ENCODE results near the gene SHISA5. TPM values are rescaled to one million over a fixed set of nuclear protein-coding genes. Genes with fewer than 3 reads are reported as not detected.

The SHISA5 gene
- total RNA-seq, 1 donor from 2014 or later = 35.2 TPM

DNA sequence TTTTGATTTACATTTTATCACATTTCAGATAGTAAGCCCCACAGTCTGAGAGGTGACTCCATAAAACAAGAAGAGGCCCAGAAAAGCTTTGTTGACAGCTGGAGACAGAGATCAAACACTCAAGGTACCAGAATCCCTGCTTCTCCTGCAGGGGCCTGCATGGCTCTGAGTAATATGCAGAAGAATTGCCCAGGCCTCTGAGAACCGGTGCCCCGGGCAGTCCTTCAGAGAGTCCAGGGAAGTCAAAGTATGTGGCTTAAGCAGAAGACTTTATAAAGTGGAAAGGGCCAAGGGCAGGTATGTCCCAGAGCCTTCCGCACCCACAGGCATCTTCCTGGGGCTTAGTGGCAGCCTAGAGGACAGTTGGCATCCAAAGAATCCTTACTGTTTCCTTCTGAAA, 44.6 kb downstream of the SHISA5 start:
- DNase-seq = no peak

DNA sequence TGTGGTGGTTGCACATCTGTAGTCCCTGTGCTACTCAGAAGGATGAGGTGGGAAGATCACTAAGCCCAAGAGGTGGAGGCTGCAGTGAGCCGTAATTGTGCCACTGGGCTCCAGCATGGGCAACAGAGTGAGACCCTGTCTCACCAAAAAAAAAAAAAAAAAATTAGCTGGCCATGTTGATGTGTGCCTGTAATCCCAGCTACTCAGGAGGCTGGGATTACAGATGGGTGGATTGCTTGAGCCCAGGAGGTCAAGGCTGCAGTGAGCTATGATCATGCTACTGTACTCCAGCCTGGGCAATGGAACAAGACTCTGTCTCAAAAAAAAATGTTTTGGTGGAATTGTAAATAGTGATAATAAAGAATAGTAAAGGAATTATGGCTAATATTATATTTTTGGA, 47.5 kb downstream of the SHISA5 start:
- DNase-seq = no peak

DNA sequence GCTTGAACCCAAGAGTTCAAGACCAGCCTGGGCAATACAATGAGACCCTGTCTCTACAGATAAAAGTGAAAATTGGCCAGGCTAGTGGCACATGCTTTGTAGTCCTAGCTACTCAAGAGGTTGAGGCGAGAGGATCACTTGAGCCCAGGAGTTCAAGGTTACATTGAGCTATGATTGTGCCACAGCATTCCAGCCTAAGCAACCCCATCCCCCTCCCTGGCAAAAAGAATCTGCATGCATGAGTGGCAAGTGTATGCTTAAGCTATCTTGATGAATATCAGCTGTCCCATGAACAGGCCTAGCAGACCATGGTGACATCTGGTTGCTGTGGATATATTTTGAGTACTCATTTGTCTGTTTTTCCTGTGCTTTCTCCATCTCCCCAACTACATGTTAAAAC, 52.7 kb downstream of the SHISA5 start:
- DNase-seq = no peak

DNA sequence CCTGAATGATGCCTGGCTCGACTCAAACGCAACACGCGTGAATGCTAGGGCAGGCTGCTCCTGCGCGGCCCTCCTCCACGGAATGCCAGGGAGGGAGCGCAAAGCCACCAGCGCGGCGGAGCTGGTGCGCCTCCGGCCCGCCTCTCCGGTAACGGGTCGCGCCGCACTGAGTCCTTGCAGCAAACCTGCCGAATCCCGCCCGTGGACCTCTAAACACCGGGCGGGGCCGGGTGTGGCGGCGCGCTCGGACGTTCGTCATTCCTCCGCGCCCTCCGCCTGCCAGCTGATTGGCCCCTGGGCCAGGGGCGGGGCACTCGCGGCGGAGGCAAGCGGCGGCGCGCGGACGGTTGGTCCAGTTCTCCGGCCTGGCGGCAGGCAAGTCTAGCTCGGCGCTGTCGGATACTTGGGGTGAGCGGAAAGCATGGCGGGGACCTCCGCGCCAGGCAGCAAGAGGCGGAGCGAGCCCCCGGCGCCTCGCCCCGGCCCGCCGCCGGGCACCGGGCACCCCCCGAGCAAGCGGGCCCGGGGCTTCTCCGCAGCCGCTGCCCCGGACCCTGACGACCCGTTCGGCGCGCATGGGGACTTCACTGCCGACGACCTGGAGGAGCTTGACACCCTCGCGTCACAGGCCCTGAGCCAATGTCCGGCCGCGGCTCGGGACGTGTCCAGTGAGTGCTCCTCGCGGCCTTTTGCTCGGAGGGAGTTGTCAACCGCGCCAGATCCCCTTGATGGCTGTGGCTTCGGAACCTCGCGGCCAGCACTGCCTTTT, 57.4 kb downstream of the SHISA5 start, which contains the start of gene ATRIP:
TSS of gene ATRIP (plus strand) at position 313 of the 769 bp plus-strand sequence. CDS start at position 422, 109 bp downstream.
- DNase-seq = peak; percentile 53

DNA sequence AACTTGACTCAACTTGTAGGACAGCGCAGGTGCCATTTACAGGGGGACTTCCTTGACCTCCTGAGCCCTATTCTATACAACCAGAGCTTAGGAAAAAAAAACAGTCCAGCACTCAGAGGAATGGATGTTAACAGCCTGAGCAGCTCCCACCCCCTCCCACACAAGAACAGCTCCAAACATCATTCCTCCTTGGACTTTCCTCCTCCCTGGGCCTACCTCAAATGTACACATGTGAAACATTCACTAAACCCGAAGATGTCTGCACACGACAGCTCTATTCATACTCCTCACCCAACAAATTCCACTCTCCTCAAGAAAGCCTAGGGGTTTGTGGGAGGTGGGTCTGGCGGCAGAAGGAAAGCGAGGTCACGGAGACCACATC, 57.9 kb downstream of the SHISA5 start:
- no peak for DNase-seq

DNA sequence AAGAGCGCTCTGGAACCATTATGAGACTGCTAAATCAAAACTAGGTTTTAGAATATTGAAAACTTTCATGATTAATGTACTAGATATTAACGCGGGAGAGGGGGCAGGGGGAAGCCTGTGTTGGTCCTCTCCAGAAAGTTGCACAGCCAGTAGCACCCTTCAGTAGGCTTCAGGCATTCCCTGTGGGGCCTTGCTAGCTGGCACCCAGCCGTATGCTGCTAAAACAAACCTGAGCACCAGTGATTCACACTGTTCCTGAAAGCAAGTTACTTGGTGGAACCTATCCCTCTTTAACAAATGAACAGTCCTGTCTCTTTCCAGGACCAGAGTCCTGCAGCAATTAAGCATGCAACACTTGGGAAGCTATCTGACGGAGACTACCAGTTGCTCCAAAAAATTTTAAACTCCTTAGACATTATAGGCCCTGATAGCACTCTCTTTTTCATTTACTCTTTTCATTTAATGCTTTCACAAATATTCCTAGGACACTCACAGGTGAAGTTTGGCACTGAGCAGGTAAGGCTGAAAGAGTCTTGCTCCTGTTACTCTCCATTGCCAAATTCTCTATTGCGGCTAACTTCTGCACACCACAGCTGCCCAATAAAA, 58.6 kb downstream of the SHISA5 start:
- no peak for DNase-seq

DNA sequence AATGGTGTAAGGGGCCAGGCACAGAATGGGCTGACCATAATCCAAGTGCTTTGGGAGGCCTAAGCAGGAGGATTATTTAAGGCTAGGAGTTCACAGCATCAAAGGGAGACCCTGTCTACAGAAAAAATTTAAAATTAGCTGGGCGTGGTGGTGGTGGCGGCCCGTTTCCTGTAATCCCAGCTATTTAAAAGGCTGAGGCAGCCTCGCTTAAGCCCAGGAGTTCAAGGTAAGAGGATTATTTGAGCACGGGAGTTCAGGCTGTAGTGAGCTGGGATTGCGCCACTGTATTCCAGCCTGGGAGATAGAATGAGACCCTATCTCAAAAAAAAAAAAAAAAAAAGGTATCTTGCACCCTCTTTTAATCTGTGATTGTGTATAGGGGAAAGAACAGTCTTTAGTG, 62.0 kb downstream of the SHISA5 start:
- no peak for DNase-seq

DNA sequence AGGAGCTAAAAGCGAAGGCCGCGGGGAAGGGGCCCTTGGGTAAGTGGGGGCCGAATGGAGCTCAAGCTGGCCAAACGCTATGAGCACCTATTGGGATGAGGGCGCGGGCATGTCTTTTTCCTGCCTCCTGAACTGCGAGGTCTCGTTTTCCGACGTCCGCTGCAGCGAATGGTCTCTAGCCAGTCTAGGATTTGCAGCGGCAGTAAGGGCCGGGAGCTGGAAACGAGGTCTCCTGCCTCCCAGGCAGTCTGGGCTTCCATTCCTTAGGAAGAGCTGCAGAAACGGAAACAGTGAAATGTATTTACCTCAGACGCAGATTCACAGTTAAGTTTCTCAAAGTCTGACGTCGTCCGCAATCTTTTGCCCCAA, 63.4 kb downstream of the SHISA5 start:
- no peak for DNase-seq

DNA sequence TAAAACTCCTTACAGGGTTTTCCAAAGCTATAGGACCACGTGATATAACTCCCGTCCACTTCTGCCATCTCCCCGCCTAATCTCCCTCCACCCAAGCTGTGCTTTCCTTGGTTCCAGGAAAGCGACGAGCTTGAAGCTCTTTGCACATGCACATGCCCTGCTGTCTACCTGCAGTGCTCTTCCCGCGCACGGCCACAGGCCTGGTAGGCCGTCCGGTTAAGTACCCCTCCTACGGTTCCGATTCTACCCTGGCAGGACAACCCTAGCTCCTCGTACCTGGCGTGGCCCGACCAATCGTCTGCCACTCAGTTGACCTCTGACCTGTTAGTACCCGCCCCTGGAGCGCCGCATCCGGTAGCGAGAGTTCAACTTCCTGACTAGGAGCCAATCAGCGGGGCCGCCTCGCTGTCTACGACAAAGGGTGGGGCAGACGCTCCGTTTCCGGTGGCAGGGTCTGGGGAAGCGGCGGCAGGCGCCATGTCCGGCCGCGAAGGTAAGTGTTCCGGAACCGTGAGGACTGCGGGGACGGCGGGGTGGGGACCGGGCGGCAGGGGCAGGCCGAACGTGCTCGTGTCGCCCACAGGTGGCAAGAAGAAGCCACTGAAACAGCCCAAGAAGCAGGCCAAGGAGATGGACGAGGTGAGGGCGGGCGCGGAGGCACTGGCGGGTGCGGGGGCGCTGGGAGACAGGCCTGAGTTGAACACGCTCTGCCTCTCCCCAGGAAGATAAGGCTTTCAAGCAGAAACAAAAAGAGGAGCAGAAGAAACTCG, 64.0 kb downstream of the SHISA5 start, which contains the start of the genes CCDC51 and TMA7:
TSS of gene CCDC51 (minus strand) at position 300 of the 770 bp plus-strand sequence. CDS start 4,991 bp downstream, outside the sequence.
TSS of gene TMA7 (plus strand) at position 438 of the 770 bp plus-strand sequence. CDS start at position 478, 40 bp downstream.
- peak; percentile 96 for DNase-seq

DNA sequence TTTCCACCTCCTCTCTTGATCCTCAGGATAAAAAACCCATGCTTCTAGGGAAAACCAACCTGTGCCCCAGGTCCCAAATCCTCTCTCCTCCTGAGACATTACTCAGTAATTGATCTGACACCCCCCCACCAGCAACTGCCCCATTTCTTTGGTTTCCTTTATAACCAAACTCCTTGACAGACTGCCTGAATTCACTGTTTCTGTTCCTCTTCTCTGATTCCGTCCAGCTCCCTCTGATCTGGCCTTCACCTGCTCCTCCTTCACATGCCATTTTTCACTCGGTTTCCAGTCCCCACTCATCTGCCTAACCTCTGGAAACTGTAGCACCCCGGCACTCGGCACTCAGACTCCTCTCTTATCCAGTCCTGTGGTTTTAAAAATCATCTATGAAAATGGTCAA, 66.2 kb downstream of the SHISA5 start:
- no peak for DNase-seq

DNA sequence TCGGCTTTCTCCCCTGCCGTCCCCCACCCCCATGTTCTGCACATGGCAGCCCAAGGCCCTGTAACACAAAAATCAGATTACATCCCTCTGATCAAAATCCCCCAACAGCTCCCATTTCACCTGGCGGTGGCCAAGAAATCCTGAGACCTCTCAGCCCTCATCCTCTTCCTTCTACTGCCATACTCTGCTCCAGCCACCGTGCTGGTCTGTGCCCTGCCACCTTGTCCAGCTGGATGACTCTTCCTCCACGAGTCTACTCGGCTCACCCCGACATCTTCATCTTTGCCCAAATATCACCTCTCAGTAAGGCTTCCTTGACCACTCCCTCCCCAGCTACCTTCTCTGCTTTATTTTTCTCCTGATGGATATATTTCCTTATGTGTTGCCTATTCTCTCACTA, 67.1 kb downstream of the SHISA5 start:
- no peak for DNase-seq

DNA sequence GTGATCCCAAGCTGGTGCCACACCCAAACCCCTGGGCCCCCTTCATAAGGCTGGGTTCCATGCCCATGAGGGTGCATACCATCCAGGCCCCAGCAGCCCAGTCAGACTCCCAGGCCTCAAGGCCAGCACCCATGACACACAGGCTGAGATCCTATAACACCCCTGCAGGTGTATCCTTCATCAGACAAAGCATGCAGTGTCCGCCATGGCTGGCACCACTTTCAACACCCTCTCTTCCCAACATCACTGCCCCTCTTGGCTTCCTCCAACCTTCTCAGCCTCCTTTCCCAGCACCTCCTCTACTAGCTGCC, 67.5 kb downstream of the SHISA5 start:
- no peak for DNase-seq

DNA sequence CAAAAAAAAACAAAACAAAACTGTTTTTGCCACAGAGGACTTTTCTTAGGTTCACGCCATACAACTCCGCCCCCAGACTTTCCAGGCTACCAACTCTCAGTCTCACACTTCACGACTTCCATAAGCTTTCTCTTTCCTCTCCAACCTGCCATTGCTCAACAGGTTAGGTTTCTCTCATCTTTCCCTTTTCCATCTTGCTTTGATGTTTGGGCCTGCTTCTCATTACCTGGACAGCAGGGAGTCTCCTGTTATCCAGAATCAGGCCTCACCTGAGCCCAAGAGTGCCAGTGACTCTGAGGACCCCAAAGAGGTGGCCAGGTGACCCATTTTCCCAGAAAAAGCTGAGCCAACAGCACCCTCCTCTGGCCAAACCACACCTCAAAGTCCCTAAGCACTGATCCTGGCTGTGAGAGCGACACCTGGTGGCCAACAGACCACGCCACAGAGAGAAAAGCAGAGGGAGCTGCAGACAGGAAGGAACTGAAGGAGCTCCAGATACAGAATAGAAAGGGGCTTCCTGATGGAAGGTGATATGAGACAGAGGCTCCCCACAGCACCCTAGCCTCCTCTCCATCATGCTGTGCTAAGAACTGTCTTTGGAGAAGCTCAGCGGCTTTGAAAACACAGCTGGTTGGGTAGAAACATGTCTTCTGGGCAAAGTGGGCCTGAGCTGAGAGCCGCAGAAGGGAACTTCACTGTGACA, 68.0 kb downstream of the SHISA5 start:
- DNase-seq = peak; percentile 63

DNA sequence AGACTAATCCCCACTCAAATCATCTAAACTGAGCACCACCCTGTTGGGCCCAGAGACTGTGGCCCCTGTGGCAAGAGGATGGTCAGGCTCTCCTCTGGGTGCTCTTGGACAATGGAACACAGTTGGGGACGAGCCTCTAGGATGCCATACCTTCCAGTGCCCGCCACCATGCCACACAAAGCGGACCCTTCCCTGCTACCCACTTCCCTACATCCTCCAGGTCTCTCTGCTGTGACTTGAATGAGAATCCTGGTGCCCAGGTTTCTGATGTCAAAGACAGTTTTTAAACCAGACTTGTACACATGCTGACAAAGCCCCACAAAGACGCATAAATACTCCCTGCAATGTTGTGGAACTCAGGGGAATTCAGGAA, 68.8 kb downstream of the SHISA5 start:
- DNase-seq = no peak

DNA sequence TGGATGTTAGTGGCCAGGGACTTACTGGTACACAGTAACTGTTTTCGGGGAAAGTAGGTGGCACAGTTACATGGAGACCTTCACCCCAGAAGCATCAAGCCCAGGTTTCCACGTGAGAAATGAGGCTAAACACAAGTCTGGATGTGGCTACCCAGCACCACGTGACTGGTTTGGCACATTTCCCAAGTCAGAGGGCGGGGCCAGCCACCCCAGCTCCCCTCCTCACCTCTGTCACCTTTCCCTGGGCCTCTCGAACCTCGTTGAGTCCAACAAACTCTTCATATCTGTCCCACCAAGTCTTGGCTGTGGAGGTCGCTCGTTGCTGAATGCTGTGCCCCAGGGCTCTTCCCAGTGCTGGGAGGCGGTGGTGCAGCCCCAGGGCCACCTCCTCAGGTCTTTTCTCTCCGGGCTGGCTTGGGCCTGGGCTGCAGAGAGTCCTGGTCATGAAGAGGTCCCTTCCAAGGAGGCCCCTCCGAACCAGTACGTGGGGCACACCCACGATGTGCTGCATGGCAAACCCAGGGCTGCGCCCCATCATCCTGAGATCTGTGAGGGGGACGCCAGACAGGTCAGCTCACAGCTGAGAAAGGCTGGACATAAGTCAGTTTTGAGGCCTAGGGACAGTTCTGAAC, 69.3 kb downstream of the SHISA5 start:
- DNase-seq = no peak

DNA sequence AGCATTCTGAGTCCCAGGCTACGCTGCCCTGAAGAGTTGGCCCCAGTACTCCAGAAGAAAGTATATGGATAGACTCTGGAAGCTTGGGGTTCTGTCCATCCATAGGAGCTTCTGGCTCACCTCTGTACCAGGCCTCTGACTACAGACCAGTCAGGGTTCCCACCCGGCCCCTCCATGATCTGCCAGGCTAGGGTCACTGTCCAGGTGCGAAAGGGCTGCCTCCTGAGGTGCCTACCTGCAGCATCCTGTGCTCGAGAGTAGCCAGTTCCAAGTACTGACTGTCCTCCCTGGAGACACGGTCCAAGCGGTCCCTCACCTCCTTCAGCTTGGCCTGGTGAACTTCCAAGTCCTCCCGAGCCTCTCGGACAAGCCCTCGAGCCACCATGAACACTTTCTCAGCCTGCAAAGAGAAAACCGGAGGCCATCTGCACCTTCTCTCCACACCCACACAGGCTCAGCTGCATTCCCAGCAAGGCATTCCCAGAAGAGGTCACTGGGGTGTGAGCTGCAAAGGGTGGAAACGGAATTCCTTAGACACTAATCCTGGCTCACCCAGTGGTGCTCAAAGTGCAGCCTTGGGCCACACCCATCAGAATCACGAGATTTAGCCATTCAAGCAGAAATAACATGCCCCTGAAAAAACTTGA, 70.4 kb downstream of the SHISA5 start:
- no peak for DNase-seq

DNA sequence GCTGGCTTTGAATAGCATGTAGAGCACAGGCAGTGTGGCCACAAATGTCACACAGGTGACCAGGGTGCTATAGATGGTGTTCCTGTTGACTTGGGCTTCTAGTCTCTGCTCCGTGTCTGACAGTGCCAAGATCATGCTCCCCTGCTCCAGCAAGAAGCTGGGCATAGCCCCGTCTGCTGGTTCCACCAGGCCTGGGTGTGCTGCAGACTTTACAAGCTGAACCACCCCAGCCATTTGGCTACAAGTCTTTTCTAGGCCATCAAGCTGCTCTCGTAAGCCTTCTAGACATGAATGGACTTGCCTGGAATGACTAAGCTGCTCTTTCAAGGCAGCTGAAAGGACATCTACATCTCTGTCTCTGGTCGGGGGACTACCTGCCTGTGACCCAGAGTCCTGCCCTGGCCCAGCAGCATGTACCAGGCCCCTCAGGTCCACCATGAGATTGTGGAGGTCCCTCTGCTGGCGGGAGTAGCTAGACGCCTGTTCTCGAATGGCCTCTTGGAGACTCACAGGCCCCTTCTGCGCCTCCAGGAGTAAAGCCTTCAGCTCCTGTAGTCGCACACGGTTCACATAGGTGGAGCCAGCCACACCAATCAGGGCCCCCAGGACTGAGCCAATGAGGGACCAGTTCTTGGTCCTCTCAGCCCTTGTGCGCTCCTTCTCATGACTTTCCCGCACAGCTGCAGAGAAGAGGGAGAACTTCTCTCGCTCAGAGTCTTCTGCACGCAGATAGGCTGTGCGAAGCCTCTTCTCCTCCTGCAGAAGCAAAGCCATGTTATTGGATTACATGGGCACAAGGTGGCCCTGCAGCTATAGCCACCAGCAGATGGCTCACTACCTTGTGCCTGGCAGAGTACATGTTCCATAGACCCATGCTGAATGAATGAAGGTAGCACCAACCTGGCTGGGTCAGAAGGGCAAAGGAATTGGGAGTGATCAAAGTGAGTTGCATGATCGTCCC, 71.3 kb downstream of the SHISA5 start:
- no peak for DNase-seq

DNA sequence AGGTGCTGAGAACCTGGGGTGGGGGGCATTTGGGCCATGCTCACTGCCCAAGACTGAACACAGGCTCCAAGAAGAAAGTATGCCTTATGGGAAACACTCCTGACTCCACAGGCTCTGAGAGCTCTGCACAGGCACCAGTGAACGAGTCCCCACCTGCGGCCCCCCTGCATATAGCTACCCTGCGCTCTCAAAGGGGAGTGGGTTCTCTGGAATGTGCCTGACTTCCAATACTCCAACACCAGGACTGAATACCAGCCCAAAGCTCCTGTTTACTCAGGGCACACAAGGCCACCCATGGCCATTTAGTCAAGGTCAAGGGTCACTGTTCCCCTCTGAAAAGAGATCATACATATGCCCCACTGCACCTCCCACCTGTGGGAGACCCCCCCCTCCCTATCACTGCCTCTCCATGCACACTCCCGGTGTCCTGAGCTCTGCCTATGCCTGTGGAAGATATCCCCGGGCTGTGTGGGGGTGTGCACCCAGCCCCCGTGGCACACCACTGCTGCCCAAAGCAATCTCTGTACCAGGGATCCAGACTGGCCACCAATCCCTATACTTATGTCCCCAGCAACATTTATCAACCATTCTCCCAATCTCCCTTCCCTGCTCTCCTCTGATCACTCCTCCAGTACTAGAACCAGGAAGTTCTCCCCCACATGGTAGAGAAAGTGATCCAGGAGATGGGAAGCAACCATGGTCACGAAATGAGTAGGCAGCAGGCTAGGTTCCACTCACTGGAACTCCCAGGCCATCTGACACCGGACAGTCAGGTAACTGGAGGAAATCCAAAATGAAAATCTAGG, 72.5 kb downstream of the SHISA5 start:
- DNase-seq = no peak

DNA sequence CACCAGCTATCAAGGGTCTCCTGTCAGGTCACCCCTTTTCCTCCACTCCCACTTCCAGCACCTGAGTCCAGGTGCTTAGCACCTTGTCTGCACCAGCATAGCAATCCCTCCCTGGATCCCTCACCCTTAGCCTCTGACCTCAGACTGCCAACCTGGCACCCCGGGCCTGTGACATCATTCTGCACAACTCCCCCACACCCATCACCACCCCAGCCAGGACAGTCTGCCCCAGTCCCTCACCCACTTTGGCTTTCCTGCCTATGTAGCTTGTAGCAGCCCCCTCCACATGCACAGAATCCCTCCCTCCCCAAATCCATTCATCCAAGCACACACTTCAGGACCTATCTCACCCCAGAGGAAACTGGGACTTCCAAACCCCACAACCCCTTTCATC, 73.3 kb downstream of the SHISA5 start:
- DNase-seq = no peak

Data from skin of body (tissue), 2 donors.